Mesendoderm (in vitro differentiated cells): ENCODE results near the gene ANKRD10.

Experiments used
- DNase-seq: peaks from one replicate; pipeline ENCODE4 v3.0.0; 2013
- H2AK5ac ChIP-seq: 2 replicates; pipeline ENCODE4 v1.6.1; 2013; ENCODE audit warnings: low read length, inconsistent platforms
- H2BK120ac ChIP-seq: 2 replicates; pipeline ENCODE4 v1.6.1; 2013; ENCODE audit warnings: low read depth, mild to moderate bottlenecking, low read length, moderate library complexity, mixed read lengths
- H2BK15ac ChIP-seq: replicated peaks from 2 replicates; pipeline ENCODE4 v1.6.1; 2013; ENCODE audit warnings: low read depth, mild to moderate bottlenecking, moderate library complexity
- H2BK5ac ChIP-seq: 2 replicates; pipeline ENCODE4 v1.6.1; 2013; ENCODE audit warnings: low read length, inconsistent platforms
- H3K18ac ChIP-seq: 2 replicates; pipeline ENCODE4 v1.6.1; 2013; ENCODE audit warnings: mild to moderate bottlenecking, low read length, mixed read lengths
- H3K23ac ChIP-seq: one replicate; pipeline ENCODE4 v1.6.1; 2013; ENCODE audit warnings: low read length
- H3K27ac ChIP-seq: 2 replicates; pipeline ENCODE4 v1.5.1; 2013; ENCODE audit warnings: low read depth, mild to moderate bottlenecking, inconsistent platforms, low read length, moderate library complexity
- H3K27me3 ChIP-seq: 2 replicates; pipeline ENCODE4 v1.6.1; 2013; ENCODE audit warnings: low read length, control low read depth, mild to moderate bottlenecking, inconsistent platforms; ENCODE audit not compliant: insufficient read depth, poor library complexity
- H3K36me3 ChIP-seq: 2 replicates; pipeline ENCODE4 v1.6.1; 2013; ENCODE audit warnings: low read length, inconsistent platforms; ENCODE audit not compliant: control insufficient read depth, insufficient read depth
- H3K4ac ChIP-seq: one replicate; pipeline ENCODE4 v1.6.1; 2013; ENCODE audit warnings: low read depth, mild to moderate bottlenecking, low read length, moderate library complexity
- H3K4me1 ChIP-seq: 2 replicates; pipeline ENCODE4 v1.6.1; 2013; ENCODE audit warnings: low read depth, low read length, inconsistent platforms; ENCODE audit not compliant: control insufficient read depth
- H3K4me2 ChIP-seq: 2 replicates; pipeline ENCODE4 v1.6.1; 2013; ENCODE audit warnings: low read length
- H3K4me3 ChIP-seq: 2 replicates; pipeline ENCODE4 v1.5.1; 2013; ENCODE audit warnings: mild to moderate bottlenecking, low read length
- H3K56ac ChIP-seq: one replicate; pipeline ENCODE4 v1.6.1; 2013; ENCODE audit warnings: low read length
- H3K79me1 ChIP-seq: 2 replicates; pipeline ENCODE4 v1.6.1; 2013; ENCODE audit warnings: low read length, inconsistent platforms
- H3K79me2 ChIP-seq: 2 replicates; pipeline ENCODE4 v1.6.1; 2013; ENCODE audit warnings: mild to moderate bottlenecking, low read length; ENCODE audit not compliant: control insufficient read depth, insufficient read depth
- H3K9ac ChIP-seq: 2 replicates; pipeline ENCODE4 v1.6.1; 2013; ENCODE audit warnings: low read length, inconsistent platforms
- H4K5ac ChIP-seq: one replicate; pipeline ENCODE4 v1.6.1; 2013; ENCODE audit warnings: low read length
- H4K8ac ChIP-seq: one replicate; pipeline ENCODE4 v1.6.1; 2013; ENCODE audit warnings: low read depth, mild to moderate bottlenecking, control low read depth, low read length, moderate library complexity
- WGBS: extraction: QIAGEN DNeasy Blood & Tissue Kit; methylation state at CpG from one replicate; pipeline ENCODE4 v1.1.7; 2013; ENCODE audit warnings: low lambda C conversion rate, missing lambda C conversion rate; ENCODE audit not compliant: insufficient coverage; ENCODE audit errors: extremely low coverage; 5-methylcytosine and 5-hydroxymethylcytosine counted together

Gene ANKRD10

GRCh38 chr13:110923086-110923485 is 8.2 kb upstream of the ANKRD10 start:
- H3K36me3 ChIP-seq: no peaks in the 10 kb centered on the region
- no peak overlapping the region for H3K9ac ChIP-seq
- no peak overlapping the region for H2BK5ac ChIP-seq
- no peak overlapping the region for H3K18ac ChIP-seq
- H3K27ac ChIP-seq: no peak overlapping the region
- no peak overlapping the region for H4K5ac ChIP-seq
- H4K8ac ChIP-seq: no peak overlapping the region
- DNase-seq: no peak
- no peak overlapping the region for H2BK15ac ChIP-seq
- no peaks in the 10 kb centered on the region for H3K27me3 ChIP-seq
- no peak overlapping the region for H3K23ac ChIP-seq
- no peak overlapping the region for H3K4me2 ChIP-seq
- no peak overlapping the region for H3K56ac ChIP-seq
- H3K4ac ChIP-seq: no peak overlapping the region
- no peaks in the 10 kb centered on the region for H3K4me1 ChIP-seq
- H3K4me3 ChIP-seq: no peak overlapping the region
- H2BK120ac ChIP-seq: no peak overlapping the region
- H2AK5ac ChIP-seq: no peak overlapping the region
- no CpG with 5 or more reads among the region's 7 CpGs for WGBS
- H3K79me2 ChIP-seq: no peaks in the 10 kb centered on the region
- no peaks in the 10 kb centered on the region for H3K79me1 ChIP-seq

GRCh38 chr13:110922506-110922905 is 7.6 kb upstream of the ANKRD10 start:
- no peak overlapping the region for H2BK5ac ChIP-seq
- H2BK15ac ChIP-seq: no peak overlapping the region
- no peak overlapping the region for H2BK120ac ChIP-seq
- H3K27me3 ChIP-seq: no peaks in the 10 kb centered on the region
- DNase-seq: no peak
- no peak overlapping the region for H3K56ac ChIP-seq
- no peaks in the 10 kb centered on the region for H3K79me2 ChIP-seq
- no peak overlapping the region for H3K4me3 ChIP-seq
- no peaks in the 10 kb centered on the region for H3K4me1 ChIP-seq
- H3K27ac ChIP-seq: no peak overlapping the region
- no peaks in the 10 kb centered on the region for H3K36me3 ChIP-seq
- no peak overlapping the region for H3K9ac ChIP-seq
- no peak overlapping the region for H4K8ac ChIP-seq
- no peak overlapping the region for H4K5ac ChIP-seq
- H3K18ac ChIP-seq: no peak overlapping the region
- WGBS: no CpG with 5 or more reads among the region's 8 CpGs
- H3K4ac ChIP-seq: no peak overlapping the region
- no peaks in the 10 kb centered on the region for H3K79me1 ChIP-seq
- H2AK5ac ChIP-seq: no peak overlapping the region
- no peak overlapping the region for H3K4me2 ChIP-seq
- no peak overlapping the region for H3K23ac ChIP-seq

GRCh38 chr13:110921695-110922094 is 6.8 kb upstream of the ANKRD10 start:
- Histone ChIP-seq H3K18ac (no peak overlapping the region), H3K27ac (no peak overlapping the region), H3K4me1 (no peaks in the 10 kb centered on the region), H4K5ac (no peak overlapping the region), H3K4me3 (no peak overlapping the region), H3K23ac (no peak overlapping the region), H2BK120ac (no peak overlapping the region), H3K27me3 (no peaks in the 10 kb centered on the region), H3K4ac (no peak overlapping the region), H3K4me2 (no peak overlapping the region), H2BK15ac (no peak overlapping the region), H3K79me1 (no peaks in the 10 kb centered on the region), H3K79me2 (no peaks in the 10 kb centered on the region), H3K56ac (no peak overlapping the region), H4K8ac (no peak overlapping the region), H3K9ac (no peak overlapping the region), H3K36me3 (no peaks in the 10 kb centered on the region), H2BK5ac (no peak overlapping the region), H2AK5ac (no peak overlapping the region)
- no CpG with 5 or more reads among the region's 8 CpGs for WGBS
- DNase-seq: no peak

- Histone ChIP-seq H3K4me3 (no peak overlapping the region), H4K8ac (no peak overlapping the region), H3K9ac (no peak overlapping the region), H3K4ac (no peak overlapping the region), H3K27ac (no peak overlapping the region), H3K18ac (no peak overlapping the region), H3K56ac (no peak overlapping the region), H3K79me1 (no peaks in the 10 kb centered on the region), H2BK5ac (no peak overlapping the region), H3K4me2 (no peak overlapping the region), H2AK5ac (no peak overlapping the region), H3K23ac (no peak overlapping the region), H3K4me1 (no peaks in the 10 kb centered on the region), H3K36me3 (no peaks in the 10 kb centered on the region), H2BK15ac (no peak overlapping the region), H2BK120ac (no peak overlapping the region), H3K79me2 (no peaks in the 10 kb centered on the region), H3K27me3 (no peaks in the 10 kb centered on the region), H4K5ac (no peak overlapping the region)
- no peak for DNase-seq
- no CpG with 5 or more reads among the region's 13 CpGs for WGBS
Measured at GRCh38 chr13:110921209-110921608, 6.3 kb upstream of the ANKRD10 start.

- H3K4me2 ChIP-seq: no peak overlapping the region
- no CpG with 5 or more reads among the region's 5 CpGs for WGBS
Measured at GRCh38 chr13:110920038-110920437, 5.2 kb upstream of the ANKRD10 start.

GRCh38 chr13:110916301-110917142 is 1.7 kb upstream of the ANKRD10 start:
- Histone ChIP-seq H4K5ac (no peak overlapping the region), H2BK15ac (no peak overlapping the region), H3K79me2 (peaks cover 31% of the 10 kb centered on the region), H3K79me1 (no peaks in the 10 kb centered on the region), H3K36me3 (no peaks in the 10 kb centered on the region), H3K4me1 (peaks cover 8% of the 10 kb centered on the region), H3K18ac (no peak overlapping the region), H4K8ac (no peak overlapping the region), H2BK120ac (no peak overlapping the region), H3K4me2 (no peak overlapping the region), H3K4me3 (no peak overlapping the region), H3K56ac (no peak overlapping the region), H2BK5ac (no peak overlapping the region), H3K23ac (no peak overlapping the region), H2AK5ac (no peak overlapping the region), H3K9ac (no peak overlapping the region), H3K27ac (no peak overlapping the region), H3K27me3 (no peaks in the 10 kb centered on the region), H3K4ac (no peak overlapping the region)
- no CpG with 5 or more reads among the region's 9 CpGs for WGBS
- DNase-seq: no peak

More at GRCh38 chr13:110920038-110920437, 5.2 kb upstream of the ANKRD10 start:
- Histone ChIP-seq H2BK5ac (no peak overlapping the region), H2BK15ac (no peak overlapping the region), H3K27me3 (no peaks in the 10 kb centered on the region), H3K4me3 (no peak overlapping the region), H2BK120ac (no peak overlapping the region), H3K56ac (no peak overlapping the region), H3K18ac (no peak overlapping the region), H3K4me1 (no peaks in the 10 kb centered on the region), H3K9ac (no peak overlapping the region), H4K5ac (no peak overlapping the region), H3K79me2 (no peaks in the 10 kb centered on the region), H3K23ac (no peak overlapping the region), H4K8ac (no peak overlapping the region), H3K4ac (no peak overlapping the region), H3K36me3 (no peaks in the 10 kb centered on the region), H2AK5ac (no peak overlapping the region), H3K27ac (no peak overlapping the region), H3K79me1 (no peaks in the 10 kb centered on the region)
- DNase-seq: no peak
